AG04450 (cell line): ENCODE results near the gene OTOG. TPM values are rescaled to one million over a fixed set of nuclear protein-coding genes. Genes with fewer than 3 reads are reported as not detected.

ENCODE experiments used
- CTCF ChIA-PET: fragments of 300-600, 350-600 bp; formaldehyde crosslinking; extraction: SDS; loops from one replicate; lab custom pipeline; 2022; ENCODE audit warnings: antibody characterized with exemption, inconsistent platforms; lab: Charles Lee
- POLR2A ChIA-PET: fragments of 350-600 bp; formaldehyde crosslinking; extraction: SDS; loops from one replicate; lab custom pipeline; 2021; ENCODE audit warnings: antibody characterized with exemption, inconsistent platforms; lab: Yijun Ruan, JAX
- DNase-seq: peaks from one replicate; pipeline ENCODE4 v3.0.0-alpha.2; 2011; ENCODE audit warnings: low read depth, low spot score
- H3K27ac ChIP-seq: one replicate; pipeline ENCODE4 v1.5.1; 2012; ENCODE audit warnings: low read depth, low read length, control low read depth
- H3K27me3 ChIP-seq: one replicate; pipeline ENCODE4 v1.6.0; 2012; ENCODE audit warnings: low read length; ENCODE audit not compliant: control insufficient read depth, insufficient read depth
- H3K4me3 ChIP-seq: 2 replicates; pipeline ENCODE4 v1.5.1; 2011; ENCODE audit warnings: mild to moderate bottlenecking, low read depth, low read length, control low read depth
- H3K9me3 ChIP-seq: 2 replicates; pipeline ENCODE4 v1.5.1; 2012; ENCODE audit warnings: low read length; ENCODE audit not compliant: control insufficient read depth, insufficient read depth
- polyA plus RNA-seq: library from polyadenylated mRNA; depleted of rRNA; stranded (reverse); fragments of >200 nt; gene quantifications from 2 replicates; pipeline ENCODE4 v1.2.3, GENCODE V29; 2011
- TF ChIP-seq, protein P1 (sequence below): IDR thresholded peaks from 2 replicates; pipeline ENCODE4 v1.5.1; 2011; ENCODE audit warnings: low read depth, low read length, control low read depth, inconsistent platforms

Gene OTOG
- polyA plus RNA-seq, 1 experiment = not detected

DNA sequence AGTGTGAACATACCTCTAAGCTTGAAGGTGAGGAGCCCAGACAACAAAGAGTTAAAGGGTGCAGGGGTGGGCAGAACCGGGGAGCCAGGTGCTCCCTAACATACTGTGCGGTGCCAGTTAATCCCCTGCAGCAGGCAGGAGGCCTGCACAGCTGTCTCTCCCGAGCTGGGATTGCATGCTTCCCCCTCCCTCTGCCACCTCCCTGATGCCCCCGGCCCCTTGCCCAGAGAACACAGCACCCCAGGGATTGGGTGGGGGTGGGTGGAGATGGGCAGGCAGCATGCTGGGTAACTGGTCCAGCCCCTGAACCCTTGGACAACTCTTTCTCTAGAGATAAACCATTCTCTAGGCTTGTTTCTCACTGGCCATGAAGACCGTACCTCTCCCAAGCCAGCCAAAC, 104.6 kb downstream of the OTOG start:
- H3K9me3 ChIP-seq = no peaks in the 10 kb centered on the region
- ChIA-PET CTCF (no interaction called here), POLR2A (no interaction called here)
- peaks cover 6% of the 10 kb centered on the region for H3K27me3 ChIP-seq
- H3K27ac ChIP-seq = no peak overlapping the region
- no peak overlapping the region for H3K4me3 ChIP-seq
- DNase-seq = no peak
- TF ChIP-seq, protein P1, sequence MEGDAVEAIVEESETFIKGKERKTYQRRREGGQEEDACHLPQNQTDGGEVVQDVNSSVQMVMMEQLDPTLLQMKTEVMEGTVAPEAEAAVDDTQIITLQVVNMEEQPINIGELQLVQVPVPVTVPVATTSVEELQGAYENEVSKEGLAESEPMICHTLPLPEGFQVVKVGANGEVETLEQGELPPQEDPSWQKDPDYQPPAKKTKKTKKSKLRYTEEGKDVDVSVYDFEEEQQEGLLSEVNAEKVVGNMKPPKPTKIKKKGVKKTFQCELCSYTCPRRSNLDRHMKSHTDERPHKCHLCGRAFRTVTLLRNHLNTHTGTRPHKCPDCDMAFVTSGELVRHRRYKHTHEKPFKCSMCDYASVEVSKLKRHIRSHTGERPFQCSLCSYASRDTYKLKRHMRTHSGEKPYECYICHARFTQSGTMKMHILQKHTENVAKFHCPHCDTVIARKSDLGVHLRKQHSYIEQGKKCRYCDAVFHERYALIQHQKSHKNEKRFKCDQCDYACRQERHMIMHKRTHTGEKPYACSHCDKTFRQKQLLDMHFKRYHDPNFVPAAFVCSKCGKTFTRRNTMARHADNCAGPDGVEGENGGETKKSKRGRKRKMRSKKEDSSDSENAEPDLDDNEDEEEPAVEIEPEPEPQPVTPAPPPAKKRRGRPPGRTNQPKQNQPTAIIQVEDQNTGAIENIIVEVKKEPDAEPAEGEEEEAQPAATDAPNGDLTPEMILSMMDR = no peak

DNA sequence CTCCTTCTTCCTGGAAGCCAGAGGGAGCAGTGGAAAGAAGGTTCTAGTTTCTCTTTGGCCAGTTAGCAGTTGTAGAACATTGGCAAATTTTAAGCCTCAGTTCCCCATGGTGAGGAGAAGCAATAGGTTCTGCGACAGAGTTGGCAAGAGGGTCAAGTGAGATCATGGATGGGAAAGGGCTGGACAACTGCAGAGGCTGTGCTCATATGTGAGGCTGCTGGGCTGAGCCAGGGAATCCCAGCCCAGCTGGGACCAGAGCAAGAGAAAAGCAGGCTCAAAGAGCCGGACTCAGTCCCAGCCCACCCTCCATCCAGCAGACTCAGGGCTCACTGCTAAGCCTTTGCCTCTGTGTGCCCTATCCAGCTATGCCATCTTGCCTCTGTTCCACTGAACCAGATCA, 105.5 kb downstream of the OTOG start:
- Histone ChIP-seq H3K27me3 (peaks cover 5% of the 10 kb centered on the region), H3K27ac (no peak overlapping the region), H3K4me3 (no peak overlapping the region), H3K9me3 (no peaks in the 10 kb centered on the region)
- TF ChIP-seq, protein P1 = no peak
- DNase-seq = no peak
- POLR2A ChIA-PET = no interaction called here
- CTCF ChIA-PET = interaction anchor here (0.5 kb wide), 1 partner anchor 254 kb away, joined by 7 read pairs; no protein-coding TSS in a partner anchor

DNA sequence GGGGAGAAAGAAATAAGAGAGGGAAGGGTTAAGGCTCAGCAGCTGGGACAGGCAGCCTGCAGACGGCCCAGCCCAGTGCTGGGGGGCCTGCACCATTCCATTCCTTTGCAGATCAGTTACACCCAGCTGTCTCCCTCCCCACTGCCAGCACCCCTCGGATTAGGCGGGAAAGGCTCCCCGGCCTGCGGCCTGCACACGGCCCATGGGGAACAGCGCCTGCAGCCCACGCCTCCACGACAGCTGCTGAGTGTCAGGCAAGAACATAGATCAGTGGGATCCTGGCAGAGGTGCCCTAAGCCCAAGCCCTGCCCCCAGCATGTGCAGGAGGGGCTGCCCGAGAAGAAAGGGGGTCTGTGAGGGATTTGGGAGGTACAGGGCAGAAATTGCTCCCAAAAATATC, 106.6 kb downstream of the OTOG start:
- TF ChIP-seq, protein P1 = no peak
- ChIA-PET POLR2A (no interaction called here), CTCF (no interaction called here)
- DNase-seq = no peak
- no peak overlapping the region for H3K27ac ChIP-seq
- H3K9me3 ChIP-seq = no peaks in the 10 kb centered on the region
- peaks cover 2% of the 10 kb centered on the region for H3K27me3 ChIP-seq
- no peak overlapping the region for H3K4me3 ChIP-seq

DNA sequence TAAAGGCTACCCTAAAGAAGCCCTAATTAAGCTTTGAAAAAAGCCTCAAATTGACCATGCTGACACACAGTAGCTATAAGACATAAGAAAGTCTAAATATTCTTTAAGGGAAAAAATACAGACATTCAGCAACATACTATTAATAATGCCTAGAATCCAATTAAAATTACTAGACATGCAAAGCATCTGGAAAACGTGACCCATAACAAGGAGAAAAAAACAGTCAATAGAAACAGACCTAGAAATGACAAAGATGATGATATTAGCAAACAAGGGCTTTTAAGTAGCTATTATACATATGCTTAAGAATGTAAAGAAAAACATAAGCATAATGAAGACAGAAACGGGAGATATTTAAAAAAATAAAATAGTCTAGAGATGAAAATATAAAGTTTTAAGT, 108.6 kb downstream of the OTOG start:
- Histone ChIP-seq H3K4me3 (no peak overlapping the region), H3K27ac (no peak overlapping the region), H3K27me3 (no peaks in the 10 kb centered on the region), H3K9me3 (no peaks in the 10 kb centered on the region)
- ChIA-PET CTCF (no interaction called here), POLR2A (no interaction called here)
- TF ChIP-seq, protein P1 = no peak
- DNase-seq = no peak

DNA sequence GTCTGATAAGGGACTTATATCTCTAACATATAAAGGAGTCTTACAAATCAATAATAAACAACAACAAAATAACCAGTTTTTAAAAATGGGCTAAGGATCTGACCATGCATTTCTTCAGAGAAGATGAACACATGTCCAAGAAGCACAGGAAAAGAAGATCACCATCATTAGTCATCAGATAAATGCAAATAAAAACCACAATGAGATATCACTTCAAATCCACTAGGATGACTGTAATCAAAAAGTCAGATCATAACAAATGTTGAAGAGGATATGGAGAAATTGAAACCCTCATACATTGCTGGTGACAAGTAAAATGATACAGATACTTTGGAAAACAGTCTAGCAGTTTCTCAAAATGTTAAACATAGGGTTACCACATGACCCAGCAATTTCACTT, 111.2 kb downstream of the OTOG start:
- Histone ChIP-seq H3K27ac (no peak overlapping the region), H3K4me3 (no peak overlapping the region), H3K9me3 (no peaks in the 10 kb centered on the region), H3K27me3 (no peaks in the 10 kb centered on the region)
- DNase-seq = no peak
- TF ChIP-seq, protein P1 = no peak
- CTCF ChIA-PET = no interaction called here
- POLR2A ChIA-PET = no interaction called here
